Measurements from ENCODE around the gene PLEKHH3. TPM values are rescaled to one million over a fixed set of nuclear protein-coding genes. Genes with fewer than 3 reads are reported as not detected.

Gene PLEKHH3
- total and polyA plus RNA-seq, 10 of the 15 experiments (the other 5 are each of a cell fraction or from before 2014, with no cell fraction given): 0.31 to 38.0 (median 11.0) TPM

GRCh38 chr17:42679492-42680330, 2.9 kb upstream of the PLEKHH3 start (continued):
- peak; percentile 79 to 84 (median 80); a peak in 5 of 6 replicates for TF ChIP-seq CTCF (IDR thresholded peaks at IDR 0.05 in 2 of 3, conservative IDR thresholded peaks at IDR 0.05 in 1 of 3; ENCODE audit: control insufficient read depth in 2 of 3, extremely low read depth in 1 of 3, insufficient read depth in 1 of 3, low read depth in 3 of 3, low read length in 3 of 3)
- peak; percentile 95 for TF ChIP-seq MEF2B (IDR thresholded peaks at IDR 0.05; ENCODE audit: partially characterized antibody, poor library complexity, severe bottlenecking)
- TF ChIP-seq MEF2A (IDR thresholded peaks at IDR 0.05; ENCODE audit: insufficient read depth, low read depth, low read length): 0 out of 2 replicates have a peak, but pooled peaks have one; percentile 48
- TF ChIP-seq TAF1 (IDR thresholded peaks at IDR 0.05; ENCODE audit: borderline replicate concordance, low read depth, low read length): peak; percentile 63; the same call in 1 of the 2 replicates
- peak; percentile 62 for TF ChIP-seq RAD21 (IDR thresholded peaks at IDR 0.05; ENCODE audit: insufficient read depth, low read depth, low read length)
- TF ChIP-seq NFIC (IDR thresholded peaks at IDR 0.05; ENCODE audit: low read depth, low read length): no peak
- TF ChIP-seq HDAC2 (IDR thresholded peaks at IDR 0.05): peak; percentile 80; the same call in 1 of the 2 replicates
- no peak for TF ChIP-seq NR2C1 (IDR thresholded peaks at IDR 0.05)
- peak; percentile 83 for TF ChIP-seq POLR2A (IDR thresholded peaks at IDR 0.05; ENCODE audit: low read depth, low read length)
- TF ChIP-seq CBX5 (IDR thresholded peaks at IDR 0.05; ENCODE audit: low read depth): no peak
- 0 out of 2 replicates have a peak, but pooled peaks have one; percentile 49 for TF ChIP-seq ZNF207 (IDR thresholded peaks at IDR 0.05; ENCODE audit: borderline replicate concordance)
- TF ChIP-seq TCF12 (IDR thresholded peaks at IDR 0.05; ENCODE audit: low read depth, low read length): peak; percentile 77
- no peak for TF ChIP-seq EP300 (IDR thresholded peaks at IDR 0.05; ENCODE audit: borderline replicate concordance in 1 of 2, control insufficient read depth in 1 of 2, low read depth in 2 of 2, low read length in 2 of 2)
- no peak for TF ChIP-seq E2F8 (IDR thresholded peaks at IDR 0.05; ENCODE audit: low read depth, partially characterized antibody)
- TF ChIP-seq MAX (IDR thresholded peaks at IDR 0.05; ENCODE audit: low read depth, low read length): peak; percentile 95
- TF ChIP-seq MYC (IDR thresholded peaks at IDR 0.05; ENCODE audit: insufficient read depth, insufficient read length, insufficient replicate concordance, low read length, severe bottlenecking): peak; percentile 84
- no peak for TF ChIP-seq USF1 (IDR thresholded peaks at IDR 0.05; ENCODE audit: borderline replicate concordance, extremely low read length, insufficient read depth, low read depth, low read length)
- TF ChIP-seq SRF (IDR thresholded peaks at IDR 0.05; ENCODE audit: low read depth in 2 of 2, low read length in 2 of 2): no peak
- TF ChIP-seq RCOR1 (conservative IDR thresholded peaks at IDR 0.05; ENCODE audit: low read depth, low read length): no peak
- no peak for TF ChIP-seq MYB (IDR thresholded peaks at IDR 0.05; ENCODE audit: borderline replicate concordance, low read depth, low read length)
- TF ChIP-seq RB1 (IDR thresholded peaks at IDR 0.05; ENCODE audit: borderline replicate concordance): peak; percentile 80; the same call in 1 of the 2 replicates
- no peak for TF ChIP-seq ZNF622 (IDR thresholded peaks at IDR 0.05)
- TF ChIP-seq SMARCA5 (IDR thresholded peaks at IDR 0.05): peak; percentile 99
